ENCODE data around the gene USP7. TPM values are rescaled to one million over a fixed set of nuclear protein-coding genes. Genes with fewer than 3 reads are reported as not detected.
A peak's percentile ranks its signal among the peaks of the same experiment; 100 is the strongest.

USP7 gene
- polyA plus RNA-seq, 3 donors, result 2.4 to 31.7 (median 4.1) TPM

DNA sequence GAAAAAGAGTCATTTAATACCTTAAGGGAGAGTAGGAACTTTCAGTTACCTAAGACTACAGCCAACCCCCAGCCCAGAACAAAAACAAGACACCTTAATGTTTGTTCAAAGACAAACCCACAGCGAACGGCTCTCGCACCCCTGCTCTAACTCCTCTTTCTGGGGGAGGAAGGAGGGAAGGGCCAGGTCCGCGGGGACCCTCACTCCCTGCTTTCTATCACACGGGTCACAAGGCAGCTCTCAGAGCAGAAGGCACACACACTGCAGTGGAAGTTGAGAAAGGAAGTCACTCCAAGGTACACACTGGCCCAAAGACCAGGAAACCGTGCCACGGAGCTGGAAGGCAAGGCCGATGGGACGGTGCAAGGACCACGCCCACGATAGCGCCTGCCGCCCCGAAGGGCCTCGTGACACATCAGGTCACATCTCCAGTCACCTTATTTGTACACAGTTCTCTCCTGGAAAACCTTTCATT lies 71.6 kb downstream of the USP7 start:
- intact Hi-C loops (cut with micrococcal nuclease), result no loop called here
- Mint-ChIP-seq H3K27ac (peak overlapping the region in 2 of 7 donors; percentile 70 to 79), H3K36me3 (peaks cover 73 to 81% of the 10 kb centered on the region in 2 donors), H3K9me3 (no peaks in the 10 kb centered on the region), H3K4me1 (no peaks in the 10 kb centered on the region), H3K4me3 (no peak overlapping the region), H3K27me3 (ENCODE audit: low read depth in 3 of 3) (peaks cover 2 to 5% (median 4%) of the 10 kb centered on the region in 3 donors)
- H3K27me3 ChIP-seq (ENCODE audit: control insufficient read depth in 2 of 2, insufficient read depth in 2 of 2, low read length in 2 of 2), result no peaks in the 10 kb centered on the region
- no peak overlapping the region for H3K4me3 ChIP-seq (replicated peaks in 1 of 3; ENCODE audit: low read depth in 2 of 3, low read length in 3 of 3)
- peaks cover 72 to 83% of the 10 kb centered on the region in 2 donors for H3K36me3 ChIP-seq (replicated peaks in 1 of 2; ENCODE audit: control insufficient read depth in 1 of 2, insufficient read depth in 2 of 2, low read length in 2 of 2)
- no peaks in the 10 kb centered on the region for H3K79me2 ChIP-seq (ENCODE audit: insufficient read depth, low read length)
- H3K27ac ChIP-seq (ENCODE audit: low read depth in 1 of 2, low read length in 2 of 2), result no peak overlapping the region
- 100% methylated on average over 5 of the region's 16 CpGs for WGBS (ENCODE audit: insufficient coverage)
- peaks cover 89% of the 10 kb centered on the region for H4K20me1 ChIP-seq (ENCODE audit: insufficient read depth, low read length)
- no peaks in the 10 kb centered on the region for H3K9me3 ChIP-seq (replicated peaks in 1 of 2; ENCODE audit: control insufficient read depth in 1 of 2, insufficient read depth in 1 of 2, low read length in 2 of 2)
- H3K9ac ChIP-seq (ENCODE audit: insufficient read depth, low read length, poor library complexity, severe bottlenecking), result no peak overlapping the region
- no peak overlapping the region for H2AFZ ChIP-seq (ENCODE audit: insufficient read depth, low read depth, low read length, poor library complexity, severe bottlenecking)
- no peak for DNase-seq
- H3K4me2 ChIP-seq (replicated peaks; ENCODE audit: extremely low read depth, low read length, poor library complexity, severe bottlenecking), result no peak overlapping the region
- no peak for TF ChIP-seq CTCF (IDR thresholded peaks at IDR 0.05)
- H3K4me1 ChIP-seq (ENCODE audit: control insufficient read depth in 1 of 2, insufficient read depth in 2 of 2, low read length in 2 of 2), result no peaks in the 10 kb centered on the region

GRCh38 chr16:8890549-8890921 lies 73.2 kb downstream of the USP7 start:
- no peak for TF ChIP-seq CTCF (IDR thresholded peaks at IDR 0.05)
- Mint-ChIP-seq H3K27me3 (ENCODE audit: low read depth in 3 of 3) (peaks cover 16 to 20% (median 20%) of the 10 kb centered on the region in 3 donors), H3K4me1 (peaks cover 7% of the 10 kb centered on the region), H3K9me3 (no peaks in the 10 kb centered on the region), H3K27ac (peak overlapping the region in 1 of 7 donors; percentile 57), H3K4me3 (no peak overlapping the region), H3K36me3 (peaks cover 63 to 66% of the 10 kb centered on the region in 2 donors)
- peaks cover 57 to 67% of the 10 kb centered on the region in 2 donors for H3K36me3 ChIP-seq (replicated peaks in 1 of 2; ENCODE audit: control insufficient read depth in 1 of 2, insufficient read depth in 2 of 2, low read length in 2 of 2)
- WGBS (ENCODE audit: insufficient coverage), result no CpG with 5 or more reads among the region's 5 CpGs
- intact Hi-C loops (cut with micrococcal nuclease), result no loop called here
- H2AFZ ChIP-seq (ENCODE audit: insufficient read depth, low read depth, low read length, poor library complexity, severe bottlenecking), result no peak overlapping the region
- H3K27me3 ChIP-seq (ENCODE audit: control insufficient read depth in 2 of 2, insufficient read depth in 2 of 2, low read length in 2 of 2), result peaks cover 0 to 13% of the 10 kb centered on the region in 2 donors
- H3K4me1 ChIP-seq (ENCODE audit: control insufficient read depth in 1 of 2, insufficient read depth in 2 of 2, low read length in 2 of 2), result no peaks in the 10 kb centered on the region
- no peak overlapping the region for H3K9ac ChIP-seq (ENCODE audit: insufficient read depth, low read length, poor library complexity, severe bottlenecking)
- H3K4me2 ChIP-seq (replicated peaks; ENCODE audit: extremely low read depth, low read length, poor library complexity, severe bottlenecking), result no peak overlapping the region
- H3K79me2 ChIP-seq (ENCODE audit: insufficient read depth, low read length), result no peaks in the 10 kb centered on the region
- H3K9me3 ChIP-seq (replicated peaks in 1 of 2; ENCODE audit: control insufficient read depth in 1 of 2, insufficient read depth in 1 of 2, low read length in 2 of 2), result no peaks in the 10 kb centered on the region
- no peak overlapping the region for H3K4me3 ChIP-seq (replicated peaks in 1 of 3; ENCODE audit: low read depth in 2 of 3, low read length in 3 of 3)
- DNase-seq, result no peak
- H3K27ac ChIP-seq (ENCODE audit: low read depth in 1 of 2, low read length in 2 of 2), result no peak overlapping the region
- H4K20me1 ChIP-seq (ENCODE audit: insufficient read depth, low read length), result peaks cover 96% of the 10 kb centered on the region
